ENCODE measurements around the gene NCMAP. TPM values are rescaled to one million over a fixed set of nuclear protein-coding genes. Genes with fewer than 3 reads are reported as not detected.
A peak's percentile ranks its signal among the peaks of the same experiment; 100 is the strongest.

The NCMAP gene
- total RNA-seq, 1 donor from 2014 or later = 1.3 TPM

- Mint-ChIP-seq H3K27me3 (peaks cover 28% of the 10 kb centered on the region), H3K4me1 (ENCODE audit: low read depth) (peaks cover 10% of the 10 kb centered on the region), H3K36me3 (ENCODE audit: insufficient read depth) (no peaks in the 10 kb centered on the region), H3K4me3 (ENCODE audit: low read depth) (no peak overlapping the region), H3K27ac (no peak overlapping the region), H3K9me3 (ENCODE audit: low read depth) (no peaks in the 10 kb centered on the region)
- no peak for DNase-seq (ENCODE audit: low spot score, unreplicated experiment)
- TF ChIP-seq, protein P1, sequence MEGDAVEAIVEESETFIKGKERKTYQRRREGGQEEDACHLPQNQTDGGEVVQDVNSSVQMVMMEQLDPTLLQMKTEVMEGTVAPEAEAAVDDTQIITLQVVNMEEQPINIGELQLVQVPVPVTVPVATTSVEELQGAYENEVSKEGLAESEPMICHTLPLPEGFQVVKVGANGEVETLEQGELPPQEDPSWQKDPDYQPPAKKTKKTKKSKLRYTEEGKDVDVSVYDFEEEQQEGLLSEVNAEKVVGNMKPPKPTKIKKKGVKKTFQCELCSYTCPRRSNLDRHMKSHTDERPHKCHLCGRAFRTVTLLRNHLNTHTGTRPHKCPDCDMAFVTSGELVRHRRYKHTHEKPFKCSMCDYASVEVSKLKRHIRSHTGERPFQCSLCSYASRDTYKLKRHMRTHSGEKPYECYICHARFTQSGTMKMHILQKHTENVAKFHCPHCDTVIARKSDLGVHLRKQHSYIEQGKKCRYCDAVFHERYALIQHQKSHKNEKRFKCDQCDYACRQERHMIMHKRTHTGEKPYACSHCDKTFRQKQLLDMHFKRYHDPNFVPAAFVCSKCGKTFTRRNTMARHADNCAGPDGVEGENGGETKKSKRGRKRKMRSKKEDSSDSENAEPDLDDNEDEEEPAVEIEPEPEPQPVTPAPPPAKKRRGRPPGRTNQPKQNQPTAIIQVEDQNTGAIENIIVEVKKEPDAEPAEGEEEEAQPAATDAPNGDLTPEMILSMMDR (IDR thresholded peaks at IDR 0.05; ENCODE audit: unreplicated experiment) = no peak
These were observed 2.6 kb downstream of the NCMAP start for GRCh38 chr1:24558455-24558854.

DNA sequence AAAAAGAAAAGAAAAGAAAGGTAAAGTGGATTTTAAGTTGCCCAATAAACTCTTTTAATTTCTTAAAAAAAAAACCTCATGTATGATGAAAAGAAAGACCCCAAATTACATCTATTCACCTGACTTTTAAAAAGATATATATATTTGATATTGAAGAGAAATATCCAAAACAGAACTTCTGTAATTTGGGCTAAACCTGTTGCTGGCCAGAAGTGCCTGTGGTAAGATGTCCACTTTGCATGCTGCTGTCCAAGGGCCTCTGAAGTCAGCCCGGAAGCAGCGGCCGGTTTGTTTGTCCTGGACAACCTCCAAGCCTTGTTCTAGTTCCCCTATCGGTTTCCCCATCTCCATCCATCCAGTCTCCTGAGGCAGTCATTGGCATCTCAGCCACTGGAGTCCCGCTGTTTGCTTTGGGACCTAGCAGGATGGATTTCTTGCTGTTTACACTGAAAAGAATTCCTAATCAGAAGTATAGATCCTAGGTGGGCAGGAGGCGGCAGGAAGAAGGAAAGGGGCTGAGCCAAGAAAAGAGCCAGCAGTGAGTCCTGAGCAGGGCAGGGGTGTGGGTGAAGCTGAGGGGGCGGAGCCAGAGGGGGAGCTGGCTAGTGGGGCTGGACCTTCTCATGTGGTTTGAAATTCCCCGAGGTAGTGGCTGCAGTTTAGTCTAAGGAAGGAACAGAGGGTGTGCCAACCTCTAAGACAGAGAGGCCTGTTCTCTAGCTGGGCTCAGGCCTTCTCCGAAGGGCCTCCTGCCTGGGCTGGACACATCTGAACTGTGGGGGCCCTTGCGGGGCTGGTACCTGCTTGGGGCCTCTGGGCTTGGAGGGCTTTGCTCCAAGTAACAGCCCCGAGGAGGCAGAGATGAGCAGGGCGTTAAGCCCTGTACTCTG lies 3.3 kb downstream of the NCMAP start:
- TF ChIP-seq, protein P1 (IDR thresholded peaks at IDR 0.05; ENCODE audit: unreplicated experiment) = no peak
- no peak for DNase-seq (ENCODE audit: low spot score, unreplicated experiment)
- peaks cover 10% of the 10 kb centered on the region for H3K4me1 Mint-ChIP-seq (ENCODE audit: low read depth)

GRCh38 chr1:24560361-24560760 lies 4.5 kb downstream of the NCMAP start:
- Mint-ChIP-seq H3K27me3 (peaks cover 27% of the 10 kb centered on the region), H3K4me3 (ENCODE audit: low read depth) (no peak overlapping the region), H3K4me1 (ENCODE audit: low read depth) (peaks cover 9% of the 10 kb centered on the region), H3K9me3 (ENCODE audit: low read depth) (no peaks in the 10 kb centered on the region), H3K27ac (no peak overlapping the region), H3K36me3 (ENCODE audit: insufficient read depth) (no peaks in the 10 kb centered on the region)
- DNase-seq (ENCODE audit: low spot score, unreplicated experiment) = no peak
- TF ChIP-seq, protein P1 (IDR thresholded peaks at IDR 0.05; ENCODE audit: unreplicated experiment) = no peak

More for the DNA sequence above, 3.3 kb downstream of the NCMAP start:
- H3K9me3 Mint-ChIP-seq (ENCODE audit: low read depth) = no peaks in the 10 kb centered on the region
- H3K27me3 Mint-ChIP-seq = peaks cover 28% of the 10 kb centered on the region
- H3K4me3 Mint-ChIP-seq (ENCODE audit: low read depth) = no peak overlapping the region
- H3K27ac Mint-ChIP-seq = no peak overlapping the region
- no peaks in the 10 kb centered on the region for H3K36me3 Mint-ChIP-seq (ENCODE audit: insufficient read depth)

- H3K4me3 Mint-ChIP-seq (ENCODE audit: low read depth) = no peak overlapping the region
These were observed 6.7 kb downstream of the NCMAP start for GRCh38 chr1:24562625-24563024.

GRCh38 chr1:24564695-24565094 lies 8.8 kb downstream of the NCMAP start:
- peaks cover 13% of the 10 kb centered on the region for H3K4me1 Mint-ChIP-seq (ENCODE audit: low read depth)
- H3K36me3 Mint-ChIP-seq (ENCODE audit: insufficient read depth) = no peaks in the 10 kb centered on the region
- no peak overlapping the region for H3K27ac Mint-ChIP-seq
- H3K9me3 Mint-ChIP-seq (ENCODE audit: low read depth) = no peaks in the 10 kb centered on the region
- TF ChIP-seq, protein P1 (IDR thresholded peaks at IDR 0.05; ENCODE audit: unreplicated experiment) = no peak
- no peak overlapping the region for H3K4me3 Mint-ChIP-seq (ENCODE audit: low read depth)
- peaks cover 11% of the 10 kb centered on the region for H3K27me3 Mint-ChIP-seq
- no peak for DNase-seq (ENCODE audit: low spot score, unreplicated experiment)

More at GRCh38 chr1:24562625-24563024, 6.7 kb downstream of the NCMAP start:
- H3K36me3 Mint-ChIP-seq (ENCODE audit: insufficient read depth) = no peaks in the 10 kb centered on the region
- TF ChIP-seq, protein P1 (IDR thresholded peaks at IDR 0.05; ENCODE audit: unreplicated experiment) = no peak
- peak overlapping the region; percentile 70 for H3K27ac Mint-ChIP-seq
- DNase-seq (ENCODE audit: low spot score, unreplicated experiment) = no peak
- peaks cover 7% of the 10 kb centered on the region for H3K4me1 Mint-ChIP-seq (ENCODE audit: low read depth)
- H3K9me3 Mint-ChIP-seq (ENCODE audit: low read depth) = no peaks in the 10 kb centered on the region
- peaks cover 21% of the 10 kb centered on the region for H3K27me3 Mint-ChIP-seq

All from progenitor cell of endocrine pancreas (in vitro differentiated cells).